SHP77 treated with DMSO at 0.1 percent for 48 hours (cell line): ENCODE data around the gene PRDM11.
A peak's percentile ranks its signal among the peaks of the same experiment; 100 is the strongest.

Experiments
- DNase-seq: peaks from one replicate; lab custom pipeline; 2025; lab: John Stamatoyannopoulos, UW

The PRDM11 gene

GRCh38 chr11:45141631-45142030 lies 4.8 kb upstream of the PRDM11 start:
- DNase-seq = no peak

GRCh38 chr11:45142241-45143055 lies 4.0 kb upstream of the PRDM11 start:
- DNase-seq = no peak

- no peak for DNase-seq
Observed at GRCh38 chr11:45143494-45143893, 2.9 kb upstream of the PRDM11 start.

GRCh38 chr11:45144126-45145082 lies 2.0 kb upstream of the PRDM11 start:
- DNase-seq = no peak

GRCh38 chr11:45145083-45145378 lies 1.4 kb upstream of the PRDM11 start:
- DNase-seq = no peak

GRCh38 chr11:45145379-45146071 lies 914 bp upstream of the PRDM11 start:
- no peak for DNase-seq

GRCh38 chr11:45147017-45147728 lies 734 bp downstream of the PRDM11 start:
- peak; percentile 91 for DNase-seq

GRCh38 chr11:45147891-45148675 lies 1.6 kb downstream of the PRDM11 start:
- no peak for DNase-seq

- DNase-seq = no peak
Observed at GRCh38 chr11:45149483-45150056, 3.1 kb downstream of the PRDM11 start.

GRCh38 chr11:45150301-45150700 lies 3.9 kb downstream of the PRDM11 start:
- DNase-seq = no peak

- DNase-seq = no peak
Observed at GRCh38 chr11:45150943-45151342, 4.5 kb downstream of the PRDM11 start.

- DNase-seq = no peak
Observed at GRCh38 chr11:45151362-45151982, 5.0 kb downstream of the PRDM11 start.

GRCh38 chr11:45152740-45153595 lies 6.5 kb downstream of the PRDM11 start:
- no peak for DNase-seq

- DNase-seq = no peak
Observed at GRCh38 chr11:45154276-45154675, 7.8 kb downstream of the PRDM11 start.

- DNase-seq = no peak
Observed at GRCh38 chr11:45155058-45155551, 8.7 kb downstream of the PRDM11 start.

- DNase-seq = no peak
Observed at GRCh38 chr11:45155627-45156180, 9.3 kb downstream of the PRDM11 start.

GRCh38 chr11:45156201-45156600 lies 9.8 kb downstream of the PRDM11 start:
- DNase-seq = no peak

GRCh38 chr11:45156741-45157140 lies 10.3 kb downstream of the PRDM11 start:
- no peak for DNase-seq
